ENCODE measurements around the gene RPS21.

RPS21 gene

DNA sequence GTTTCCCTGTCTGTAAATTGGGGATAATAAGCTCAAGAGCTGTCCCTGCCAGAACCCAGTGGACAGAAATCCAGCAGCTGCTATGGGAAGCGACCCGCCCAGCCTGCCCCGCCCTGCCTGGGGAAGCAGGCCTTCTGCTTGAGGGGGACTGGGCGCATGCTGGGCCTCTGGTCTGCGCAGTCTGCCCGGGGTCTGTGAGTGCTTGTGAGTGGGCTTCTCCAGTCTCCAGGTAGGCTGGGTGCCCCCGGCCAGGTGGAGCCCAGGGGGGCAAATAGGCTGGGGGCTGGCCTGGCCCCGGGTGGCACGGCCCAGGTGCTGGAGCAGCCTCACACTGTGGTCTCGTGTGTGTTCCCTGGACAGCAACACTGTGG, 41.1 kb downstream of the RPS21 start:
- no peak for DNase-seq

- no peak for DNase-seq
Measured at GRCh38 chr20:62428396-62429295, 41.7 kb downstream of the RPS21 start.

GRCh38 chr20:62429455-62430310, 42.8 kb downstream of the RPS21 start:
- no peak for DNase-seq

- DNase-seq = no peak
Measured at GRCh38 chr20:62430311-62430853, 43.5 kb downstream of the RPS21 start.

GRCh38 chr20:62430866-62431447, 44.1 kb downstream of the RPS21 start:
- no peak for DNase-seq

DNA sequence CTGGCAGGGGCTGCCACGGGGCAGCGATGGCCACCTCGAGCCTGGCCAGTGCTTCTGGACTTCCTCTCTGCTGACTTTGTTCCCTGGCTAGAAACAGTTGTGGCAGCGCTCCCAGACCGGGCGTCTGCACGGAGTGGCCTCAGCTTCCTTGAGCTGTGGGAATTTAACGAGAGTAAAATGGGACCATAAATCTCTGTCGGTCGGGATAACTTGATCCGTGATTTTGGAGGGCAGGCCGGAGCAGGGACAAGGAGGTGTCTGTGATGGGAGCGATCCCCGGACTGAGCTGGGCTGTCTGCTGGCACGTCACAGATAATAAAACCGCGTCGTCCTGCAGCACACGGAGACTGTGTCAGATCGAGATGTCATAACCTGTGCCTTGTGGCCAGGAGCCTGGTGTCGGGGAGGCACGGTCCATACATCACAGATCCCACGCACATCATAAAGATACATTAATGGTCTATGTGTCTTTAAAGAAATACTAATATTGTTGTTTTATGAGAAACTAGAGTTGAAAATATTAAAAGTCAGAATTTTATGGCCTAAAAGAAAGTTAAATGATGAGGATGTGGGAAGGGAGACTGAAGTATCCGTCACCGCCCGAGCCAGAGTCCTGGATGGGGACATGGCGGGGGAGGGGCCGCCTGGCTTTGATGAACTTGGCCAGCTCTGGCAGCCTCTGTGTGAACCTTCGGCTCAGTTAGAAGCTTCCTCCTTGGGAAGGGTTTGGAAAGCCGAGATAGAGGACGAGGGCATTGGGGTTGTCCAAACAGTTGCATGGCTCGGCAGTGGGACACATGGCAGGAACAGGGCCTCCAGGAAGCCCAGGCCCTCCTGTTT, 47.0 kb downstream of the RPS21 start:
- DNase-seq = no peak

DNA sequence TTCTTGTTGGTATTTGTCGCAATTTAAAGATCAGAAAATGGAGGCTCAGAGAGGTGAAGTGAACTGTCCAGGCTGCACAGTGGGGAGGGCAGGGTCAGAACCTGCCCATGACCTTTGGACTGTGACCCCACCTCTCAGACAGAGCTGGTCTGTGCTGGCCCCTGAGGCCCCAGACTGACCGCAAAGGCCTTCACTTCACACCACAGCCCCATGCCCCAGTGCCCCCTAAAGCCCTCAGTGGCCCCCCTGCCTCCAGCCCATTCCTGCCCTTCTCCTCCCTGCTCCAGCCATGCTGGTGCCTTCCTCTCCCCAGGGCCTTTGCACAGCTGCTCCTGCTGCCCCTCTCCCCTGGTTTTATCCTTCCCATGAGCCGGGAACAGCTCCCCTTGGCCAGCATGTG, 49.8 kb downstream of the RPS21 start:
- no peak for DNase-seq

DNA sequence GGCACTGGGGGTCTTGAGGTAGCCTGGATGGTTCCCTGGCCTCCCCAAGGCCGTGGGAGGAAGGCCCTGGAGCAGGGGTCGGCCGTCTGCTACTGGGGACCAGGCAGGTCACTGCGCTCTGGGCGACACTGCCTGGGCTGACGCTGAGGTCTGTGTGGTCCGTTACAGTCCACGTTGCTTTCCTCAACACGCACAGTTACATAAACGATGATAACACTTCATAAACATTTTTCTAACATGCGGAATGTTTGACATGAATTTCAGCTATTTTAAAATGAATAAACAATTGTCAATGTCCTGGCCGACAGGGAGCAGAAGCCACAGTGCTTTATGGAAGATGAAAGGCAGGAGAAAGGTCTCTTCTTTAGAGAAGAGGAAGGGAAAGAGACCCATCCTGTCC, 50.6 kb downstream of the RPS21 start:
- no peak for DNase-seq

DNA sequence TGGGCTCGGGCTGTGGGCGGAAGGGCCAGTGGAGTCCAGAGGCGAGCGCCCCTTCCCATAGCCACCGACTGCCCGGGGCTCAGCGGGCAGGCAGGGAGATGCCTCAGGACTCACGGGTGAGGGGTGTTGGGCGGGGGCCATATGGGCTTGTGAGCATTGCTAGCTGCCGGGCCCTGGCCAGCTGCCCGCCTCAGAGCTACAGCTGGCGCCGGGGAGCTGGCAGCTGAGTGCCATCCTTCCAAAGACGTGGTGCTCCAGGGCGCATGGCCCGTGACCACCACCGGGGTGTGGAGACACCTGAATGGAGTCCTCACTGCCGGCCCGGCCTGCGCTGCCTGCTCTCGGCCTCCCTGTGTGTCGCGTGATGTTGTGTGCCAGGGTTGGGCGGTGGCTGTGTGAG, 51.0 kb downstream of the RPS21 start:
- no peak for DNase-seq
